Measurements from ENCODE around the gene SSB. TPM values are rescaled to one million over a fixed set of nuclear protein-coding genes. Genes with fewer than 3 reads are reported as not detected.

The SSB gene
- total RNA-seq, 1 donor, result 141 TPM

GRCh38 chr2:169771021-169771420, 27.6 kb upstream of the SSB start:
- no peak for TF ChIP-seq CTCF (IDR thresholded peaks at IDR 0.05; ENCODE audit: insufficient read depth, low read length)
- no peak for DNase-seq (ENCODE audit: low read depth)
- H3K4me3 ChIP-seq (ENCODE audit: low read depth, low read length), result no peak overlapping the region

- no peak overlapping the region for H3K4me3 ChIP-seq (ENCODE audit: low read depth, low read length)
- DNase-seq (ENCODE audit: low read depth), result no peak
- TF ChIP-seq CTCF (IDR thresholded peaks at IDR 0.05; ENCODE audit: insufficient read depth, low read length), result no peak
These were observed 27.1 kb upstream of the SSB start for GRCh38 chr2:169771612-169772011.

GRCh38 chr2:169772651-169773050, 26.0 kb upstream of the SSB start:
- no peak for DNase-seq (ENCODE audit: low read depth)
- TF ChIP-seq CTCF (IDR thresholded peaks at IDR 0.05; ENCODE audit: insufficient read depth, low read length), result no peak
- no peak overlapping the region for H3K4me3 ChIP-seq (ENCODE audit: low read depth, low read length)

- no peak for TF ChIP-seq CTCF (IDR thresholded peaks at IDR 0.05; ENCODE audit: insufficient read depth, low read length)
- no peak overlapping the region for H3K4me3 ChIP-seq (ENCODE audit: low read depth, low read length)
- DNase-seq (ENCODE audit: low read depth), result no peak
These were observed 23.3 kb upstream of the SSB start for GRCh38 chr2:169775354-169775753.

GRCh38 chr2:169775765-169776164, 22.9 kb upstream of the SSB start:
- H3K4me3 ChIP-seq (ENCODE audit: low read depth, low read length), result no peak overlapping the region
- DNase-seq (ENCODE audit: low read depth), result peak; percentile 57
- no peak for TF ChIP-seq CTCF (IDR thresholded peaks at IDR 0.05; ENCODE audit: insufficient read depth, low read length)

- no peak for TF ChIP-seq CTCF (IDR thresholded peaks at IDR 0.05; ENCODE audit: insufficient read depth, low read length)
- DNase-seq (ENCODE audit: low read depth), result no peak
- no peak overlapping the region for H3K4me3 ChIP-seq (ENCODE audit: low read depth, low read length)
These were observed 22.4 kb upstream of the SSB start for GRCh38 chr2:169776252-169776761.

- TF ChIP-seq CTCF (IDR thresholded peaks at IDR 0.05; ENCODE audit: insufficient read depth, low read length), result no peak
- no peak overlapping the region for H3K4me3 ChIP-seq (ENCODE audit: low read depth, low read length)
- DNase-seq (ENCODE audit: low read depth), result no peak
These were observed 20.2 kb upstream of the SSB start for GRCh38 chr2:169778446-169778845.
